HG02885 (cell line): ENCODE measurements around the gene LRATD1.
A peak's percentile ranks its signal among the peaks of the same experiment; 100 is the strongest.

Source experiments
- ATAC-seq: cut with Tn5 transposase; IDR thresholded peaks from one replicate; pipeline ENCODE4 v1.9.1; 2021; ENCODE audit warnings: mild to moderate bottlenecking; ENCODE audit not compliant: unreplicated experiment, poor library complexity

Gene LRATD1

DNA sequence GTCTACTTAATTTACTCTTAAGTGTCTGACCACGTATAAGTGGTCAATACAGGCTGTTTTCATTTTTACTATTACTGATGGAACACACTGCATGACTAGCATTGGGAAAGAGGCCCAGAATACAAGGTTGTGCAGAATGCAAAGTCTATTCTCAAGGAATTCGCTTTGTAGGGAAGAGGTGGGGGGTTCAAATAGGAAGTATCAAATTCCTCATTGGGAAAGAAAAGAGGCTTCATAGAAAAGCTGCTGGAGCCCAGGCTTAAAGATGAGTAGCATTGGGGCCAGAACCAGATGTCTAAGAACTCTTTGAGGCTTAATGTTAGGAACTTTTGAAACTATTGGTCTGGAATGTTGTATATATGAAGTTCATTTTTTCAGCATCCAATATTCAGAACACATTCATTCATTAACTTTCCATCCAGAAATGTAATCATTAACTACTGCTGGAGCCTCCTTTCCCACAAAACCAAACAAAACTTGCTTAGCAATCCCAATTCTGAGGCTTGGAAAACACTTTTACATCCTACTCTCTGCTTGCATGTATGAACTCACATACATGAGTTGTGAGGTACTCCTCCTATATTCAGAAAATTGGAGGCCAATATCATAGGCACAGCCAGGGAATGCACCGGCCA is 994 bp upstream of the LRATD1 start:
- ATAC-seq = no peak

- ATAC-seq = no peak
Observed at GRCh38 chr2:14633061-14633460, 544 bp downstream of the LRATD1 start.

DNA sequence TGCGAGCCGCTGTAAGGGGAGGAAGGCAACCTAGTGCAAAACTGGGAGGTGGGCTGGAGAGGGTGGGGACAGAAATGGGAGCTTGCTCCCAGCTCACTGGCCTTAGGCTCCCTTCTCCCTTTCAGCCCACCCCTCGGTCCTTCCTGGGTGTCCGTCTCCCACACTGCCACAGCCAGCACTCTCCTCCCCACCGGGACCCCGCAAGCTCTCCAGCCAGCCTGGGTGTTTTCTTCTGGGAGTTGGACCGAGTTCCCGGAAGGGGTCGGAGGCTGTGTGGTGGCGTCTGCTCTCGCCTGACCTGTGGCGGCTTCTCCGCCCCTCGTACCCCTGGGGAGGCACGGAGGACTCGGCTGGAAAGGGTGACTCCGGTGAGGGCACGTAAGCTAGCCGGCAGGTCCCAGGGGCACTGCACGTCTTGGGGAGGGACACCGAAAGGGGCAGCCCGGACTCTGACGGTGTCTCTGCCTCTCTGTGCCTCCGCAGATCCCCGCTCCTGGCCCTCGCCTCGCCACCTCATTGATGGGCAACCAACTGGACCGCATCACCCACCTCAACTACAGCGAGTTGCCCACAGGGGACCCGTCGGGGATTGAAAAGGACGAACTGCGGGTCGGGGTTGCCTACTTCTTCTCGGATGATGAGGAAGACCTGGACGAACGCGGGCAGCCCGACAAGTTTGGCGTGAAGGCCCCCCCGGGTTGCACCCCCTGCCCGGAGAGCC is 1.1 kb downstream of the LRATD1 start:
- ATAC-seq = no peak

DNA sequence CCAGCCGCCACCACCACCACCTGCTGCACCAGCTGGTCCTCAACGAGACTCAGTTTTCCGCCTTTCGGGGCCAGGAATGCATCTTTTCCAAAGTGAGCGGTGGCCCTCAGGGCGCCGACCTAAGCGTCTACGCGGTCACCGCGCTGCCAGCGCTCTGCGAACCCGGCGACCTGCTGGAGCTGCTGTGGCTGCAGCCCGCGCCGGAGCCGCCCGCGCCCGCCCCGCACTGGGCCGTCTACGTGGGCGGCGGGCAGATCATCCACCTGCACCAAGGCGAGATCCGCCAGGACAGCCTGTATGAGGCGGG is 1.6 kb downstream of the LRATD1 start:
- no peak for ATAC-seq

DNA sequence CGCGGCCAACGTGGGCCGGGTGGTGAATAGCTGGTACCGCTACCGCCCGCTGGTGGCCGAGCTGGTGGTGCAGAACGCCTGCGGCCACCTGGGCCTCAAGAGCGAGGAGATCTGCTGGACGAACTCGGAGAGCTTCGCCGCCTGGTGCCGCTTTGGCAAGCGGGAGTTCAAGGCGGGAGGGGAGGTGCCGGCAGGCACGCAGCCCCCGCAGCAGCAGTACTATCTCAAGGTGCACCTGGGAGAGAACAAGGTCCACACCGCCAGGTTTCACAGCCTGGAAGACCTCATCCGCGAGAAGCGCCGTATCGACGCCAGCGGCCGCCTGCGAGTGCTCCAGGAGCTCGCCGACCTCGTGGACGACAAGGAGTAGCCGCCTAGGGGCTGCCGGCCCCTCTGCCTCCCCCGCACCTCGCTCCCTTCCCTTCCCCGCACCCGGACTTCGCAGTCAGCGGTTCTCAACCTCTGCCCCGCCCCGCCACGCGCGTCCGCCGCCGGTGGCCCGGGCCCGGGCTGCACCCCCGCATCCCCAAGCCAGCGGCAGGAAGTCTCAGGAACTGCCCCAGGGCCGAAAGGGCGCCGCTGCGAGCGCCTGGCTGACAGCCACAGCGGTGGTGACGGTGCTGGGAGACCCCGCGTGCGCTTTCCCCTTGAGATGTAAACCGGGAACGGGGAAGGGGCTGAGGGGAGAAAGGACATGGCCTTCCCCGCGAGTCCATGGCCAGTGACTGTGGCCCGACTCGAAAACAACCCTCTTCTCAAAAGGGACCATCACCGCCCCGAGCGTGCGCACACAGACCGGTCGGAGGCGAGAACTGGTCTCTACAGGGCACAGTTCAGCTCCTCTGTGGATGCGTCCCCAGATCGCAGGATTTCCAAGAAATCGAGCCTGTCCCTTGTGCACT is 2.2 kb downstream of the LRATD1 start:
- peak; percentile 46 for ATAC-seq

DNA sequence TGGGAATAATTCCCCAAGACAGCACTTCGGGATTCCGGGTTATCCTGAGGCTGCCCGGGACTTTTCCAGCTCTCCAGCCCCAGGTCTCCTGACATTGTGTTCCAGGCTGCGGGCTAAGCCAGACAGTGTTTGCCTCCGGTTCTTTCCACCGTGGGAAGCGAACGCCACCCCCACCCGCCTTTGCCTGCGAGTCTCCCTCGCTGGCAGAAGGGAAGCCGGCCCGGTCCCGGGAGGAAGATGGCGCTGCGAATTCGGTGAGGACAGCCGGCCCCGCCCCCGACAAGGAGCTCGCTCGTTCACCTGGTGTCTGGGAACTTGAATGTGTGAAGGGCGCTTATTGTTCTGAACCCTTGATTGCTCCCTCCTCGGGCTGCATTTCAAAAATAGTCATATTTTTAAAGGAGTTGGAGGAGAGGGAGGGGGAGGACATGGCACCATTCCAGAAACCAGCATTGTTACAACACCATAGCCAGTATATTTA is 2.9 kb downstream of the LRATD1 start:
- no peak for ATAC-seq

GRCh38 chr2:14638488-14638887 is 6.0 kb downstream of the LRATD1 start:
- no peak for ATAC-seq

- ATAC-seq = no peak
Observed at GRCh38 chr2:14641116-14641515, 8.6 kb downstream of the LRATD1 start.

GRCh38 chr2:14642499-14642898 is 10.0 kb downstream of the LRATD1 start:
- ATAC-seq = no peak

GRCh38 chr2:14647714-14648113 is 15.2 kb downstream of the LRATD1 start:
- no peak for ATAC-seq

GRCh38 chr2:14650066-14650465 is 17.5 kb downstream of the LRATD1 start:
- ATAC-seq = no peak

GRCh38 chr2:14654835-14655282 is 22.3 kb downstream of the LRATD1 start:
- ATAC-seq = peak; percentile 92

- no peak for ATAC-seq
Observed at GRCh38 chr2:14656146-14656545, 23.6 kb downstream of the LRATD1 start.

- no peak for ATAC-seq
Observed at GRCh38 chr2:14661163-14661562, 28.6 kb downstream of the LRATD1 start.

DNA sequence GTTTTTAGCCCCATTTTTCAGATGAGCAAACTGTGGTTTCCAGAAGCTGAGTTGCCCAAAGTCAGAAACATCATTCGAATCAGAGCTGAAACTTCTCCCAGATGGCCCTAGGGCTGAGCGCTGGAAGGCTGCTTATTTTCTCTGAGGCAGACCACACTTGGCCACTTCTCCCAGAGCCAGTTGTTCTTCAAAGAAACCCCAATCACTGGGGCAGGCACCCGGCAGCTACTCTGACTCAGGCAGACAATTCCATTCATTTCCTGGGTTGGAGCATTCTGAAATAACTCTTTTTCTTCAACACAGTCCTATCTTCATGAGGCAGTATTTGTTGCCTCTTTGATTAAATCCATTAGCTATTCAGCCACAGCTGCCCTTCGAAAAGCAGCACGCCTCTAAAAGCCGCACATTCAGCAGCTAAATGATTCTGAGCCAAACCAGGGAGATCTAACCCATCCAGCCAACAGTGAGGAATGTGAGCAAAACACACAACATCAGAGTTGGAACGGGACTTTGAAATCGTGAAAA is 40.9 kb downstream of the LRATD1 start:
- ATAC-seq = no peak

GRCh38 chr2:14675489-14675888 is 43.0 kb downstream of the LRATD1 start:
- no peak for ATAC-seq

- no peak for ATAC-seq
Observed at GRCh38 chr2:14676371-14676770, 43.9 kb downstream of the LRATD1 start.

DNA sequence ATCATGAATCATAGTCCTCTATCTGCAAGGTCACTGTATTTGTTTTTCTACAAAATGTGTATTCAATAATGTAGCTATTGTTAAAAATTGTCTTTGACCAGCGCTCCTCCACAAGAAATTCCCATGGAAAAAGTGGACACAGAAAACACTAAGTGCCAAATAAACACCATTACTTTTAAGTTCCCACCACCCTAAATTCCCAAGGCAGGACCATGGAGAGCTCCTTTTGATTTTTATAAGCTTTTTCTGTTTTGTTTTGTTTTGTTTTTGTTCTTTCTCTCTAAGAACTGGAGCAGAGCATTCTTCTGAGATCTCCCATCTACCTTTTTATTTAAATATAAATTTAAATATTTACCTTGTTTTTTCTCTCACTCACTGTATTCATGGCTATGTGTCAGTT is 44.5 kb downstream of the LRATD1 start:
- ATAC-seq = no peak

DNA sequence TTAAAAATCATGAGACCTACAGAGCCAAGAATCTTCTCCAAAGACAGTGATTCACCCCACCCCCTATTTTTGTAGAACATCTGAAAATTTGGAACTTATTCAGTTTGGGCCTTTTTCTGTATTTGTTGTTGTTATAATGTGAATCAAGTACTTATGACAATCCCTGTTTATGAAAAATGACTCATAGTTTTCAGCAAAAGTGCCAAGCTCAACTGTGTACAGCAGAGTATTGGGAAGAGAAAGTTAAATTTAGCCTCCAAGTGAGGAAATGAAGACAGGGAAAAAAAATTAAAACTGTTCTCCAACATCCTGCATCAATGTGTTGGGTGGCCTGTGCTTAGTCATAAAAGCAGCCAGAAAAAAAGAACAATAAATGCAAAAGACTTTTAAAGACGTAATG is 46.2 kb downstream of the LRATD1 start:
- no peak for ATAC-seq

DNA sequence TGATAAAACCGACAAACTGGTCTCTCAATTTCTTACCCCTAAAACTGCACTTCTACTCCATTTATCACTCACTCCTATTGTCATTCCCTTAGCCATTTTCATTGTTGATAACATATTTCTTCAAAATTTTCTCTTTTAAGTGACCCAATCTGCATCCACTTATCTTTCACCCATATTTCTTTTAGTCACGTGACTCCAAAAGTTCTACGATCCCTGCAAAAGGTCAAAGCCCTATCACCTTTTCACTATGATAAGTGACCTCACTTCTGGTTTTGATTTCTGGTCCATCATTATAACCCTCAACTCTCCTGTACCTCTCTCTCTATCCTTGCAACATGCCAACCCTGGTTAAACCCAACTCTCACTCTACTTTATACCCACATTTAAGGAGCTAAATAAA is 49.1 kb downstream of the LRATD1 start:
- ATAC-seq = no peak
